ENCODE measurements around the gene PGBD1.

Gene PGBD1

GRCh38 chr6:28336284-28337120, 55.1 kb downstream of the PGBD1 start:
- Histone ChIP-seq H4K20me1 (ENCODE audit: control insufficient read depth, insufficient read depth, low read depth, low read length) (no peaks in the 10 kb centered on the region), H3K79me2 (ENCODE audit: control insufficient read depth, low read length) (no peaks in the 10 kb centered on the region)
- TF ChIP-seq EZH2phosphoT487 (IDR thresholded peaks at IDR 0.05; ENCODE audit: borderline replicate concordance, low read length): no peak
- no peak for TF ChIP-seq CTCF (IDR thresholded peaks at IDR 0.05; ENCODE audit: low read depth, low read length, poor library complexity, severe bottlenecking)

DNA sequence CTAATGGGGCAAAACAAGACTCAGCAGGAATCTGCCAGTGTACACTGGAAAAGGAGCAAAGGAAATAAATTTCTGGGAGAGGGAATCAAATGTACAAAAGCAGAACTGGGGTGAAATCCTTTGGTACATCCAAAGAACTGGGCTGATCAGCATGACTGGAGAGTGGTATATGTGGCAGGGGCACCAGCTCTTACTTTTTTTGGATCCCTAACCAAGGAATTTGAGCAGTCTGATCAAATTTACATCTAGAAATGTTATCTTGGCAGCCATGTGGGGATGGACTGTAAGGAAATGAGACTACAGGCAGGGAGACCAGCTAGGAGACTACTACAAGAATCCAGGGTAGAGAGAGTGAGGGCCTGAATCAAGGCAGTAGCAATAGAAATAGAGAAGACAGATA, 55.7 kb downstream of the PGBD1 start:
- no peak for TF ChIP-seq CTCF (IDR thresholded peaks at IDR 0.05; ENCODE audit: low read depth, low read length, poor library complexity, severe bottlenecking)
- no peak for TF ChIP-seq EZH2phosphoT487 (IDR thresholded peaks at IDR 0.05; ENCODE audit: borderline replicate concordance, low read length)
- Histone ChIP-seq H3K27ac (ENCODE audit: low read depth, low read length) (peak overlapping the region; percentile 95), H3K79me2 (ENCODE audit: control insufficient read depth, low read length) (no peaks in the 10 kb centered on the region)

More at GRCh38 chr6:28336284-28337120, 55.1 kb downstream of the PGBD1 start:
- Histone ChIP-seq H3K27ac (ENCODE audit: low read depth, low read length) (peak overlapping the region; percentile 95), H3K4me2 (ENCODE audit: low read length) (peak overlapping the region; percentile 97), H3K4me3 (ENCODE audit: low read length) (peak overlapping the region; percentile 87), H3K36me3 (ENCODE audit: control insufficient read depth, low read length) (0 out of 2 replicates have a peak, but pooled peaks cover 5% of the 10 kb centered on the region), H3F3A (ENCODE audit: control insufficient read depth, insufficient read depth) (peaks cover 16% of the 10 kb centered on the region), H3K4me1 (ENCODE audit: control insufficient read depth, low read length) (peaks cover 36% of the 10 kb centered on the region), H3K27me3 (ENCODE audit: control insufficient read depth, low read length) (no peaks in the 10 kb centered on the region), H3K9me3 (ENCODE audit: control insufficient read depth, insufficient read depth, low read length) (peaks cover 21% of the 10 kb centered on the region), H3K9me2 (replicated peaks; ENCODE audit: control insufficient read depth, low read length) (no peaks in the 10 kb centered on the region)

DNA sequence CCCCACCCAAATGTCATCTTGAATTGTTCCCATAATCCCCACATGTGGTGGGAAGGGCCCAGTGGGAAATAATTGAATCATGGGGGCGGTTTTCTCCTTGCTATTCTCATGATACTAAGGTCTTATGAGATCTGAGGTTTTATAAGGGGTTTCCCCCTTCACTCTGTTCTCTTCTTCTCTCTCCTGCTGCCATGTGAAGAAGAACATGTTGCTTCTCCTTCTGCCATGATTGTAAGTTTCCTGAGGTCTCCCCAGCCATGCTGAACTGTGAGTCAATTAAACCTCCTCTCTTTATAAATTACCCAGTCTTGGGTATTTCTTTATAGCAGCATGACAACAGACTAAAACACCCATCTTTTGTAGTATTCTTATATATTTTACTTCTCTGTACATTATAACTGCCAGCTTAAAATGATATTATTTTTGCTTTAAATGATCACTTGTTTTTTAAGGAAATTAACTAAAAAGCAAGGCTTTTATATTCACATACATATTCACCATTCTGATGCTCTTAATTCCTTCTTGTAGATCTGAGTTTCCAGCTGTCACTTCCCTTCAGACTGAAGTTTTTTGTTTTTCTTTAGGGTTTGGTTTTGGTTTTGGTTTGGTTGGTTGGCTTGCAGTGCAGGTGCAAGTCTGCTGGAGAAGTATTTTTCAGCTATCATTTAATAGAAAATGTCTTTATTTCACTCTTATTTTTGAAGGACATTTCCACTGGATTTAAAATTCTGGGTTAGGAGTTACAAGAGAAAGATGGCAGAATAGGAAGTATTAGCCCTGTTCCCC, 59.1 kb downstream of the PGBD1 start:
- Histone ChIP-seq H3K4me1 (ENCODE audit: control insufficient read depth, low read length) (peaks cover 21% of the 10 kb centered on the region), H3K36me3 (ENCODE audit: control insufficient read depth, low read length) (0 out of 2 replicates have a peak, but pooled peaks cover 5% of the 10 kb centered on the region), H3K9me2 (replicated peaks; ENCODE audit: control insufficient read depth, low read length) (no peaks in the 10 kb centered on the region), H3K9me3 (ENCODE audit: control insufficient read depth, insufficient read depth, low read length) (peaks cover 20% of the 10 kb centered on the region), H3K4me2 (ENCODE audit: low read length) (no peak overlapping the region), H3F3A (ENCODE audit: control insufficient read depth, insufficient read depth) (peaks cover 9% of the 10 kb centered on the region), H3K79me2 (ENCODE audit: control insufficient read depth, low read length) (no peaks in the 10 kb centered on the region), H4K20me1 (ENCODE audit: control insufficient read depth, insufficient read depth, low read depth, low read length) (no peaks in the 10 kb centered on the region), H3K27ac (ENCODE audit: low read depth, low read length) (no peak overlapping the region), H3K4me3 (ENCODE audit: low read length) (no peak overlapping the region), H3K27me3 (ENCODE audit: control insufficient read depth, low read length) (no peaks in the 10 kb centered on the region)
- no peak for TF ChIP-seq EZH2phosphoT487 (IDR thresholded peaks at IDR 0.05; ENCODE audit: borderline replicate concordance, low read length)
- no peak for TF ChIP-seq CTCF (IDR thresholded peaks at IDR 0.05; ENCODE audit: low read depth, low read length, poor library complexity, severe bottlenecking)

More for the DNA sequence above, 55.7 kb downstream of the PGBD1 start:
- no peaks in the 10 kb centered on the region for H4K20me1 ChIP-seq (ENCODE audit: control insufficient read depth, insufficient read depth, low read depth, low read length)
- H3K4me1 ChIP-seq (ENCODE audit: control insufficient read depth, low read length): peaks cover 36% of the 10 kb centered on the region
- no peaks in the 10 kb centered on the region for H3K27me3 ChIP-seq (ENCODE audit: control insufficient read depth, low read length)
- H3K4me2 ChIP-seq (ENCODE audit: low read length): peak overlapping the region; percentile 97
- no peaks in the 10 kb centered on the region for H3K9me2 ChIP-seq (replicated peaks; ENCODE audit: control insufficient read depth, low read length)
- peaks cover 16% of the 10 kb centered on the region for H3F3A ChIP-seq (ENCODE audit: control insufficient read depth, insufficient read depth)
- H3K36me3 ChIP-seq (ENCODE audit: control insufficient read depth, low read length): 0 out of 2 replicates have a peak, but pooled peaks cover 5% of the 10 kb centered on the region
- peak overlapping the region; percentile 87 for H3K4me3 ChIP-seq (ENCODE audit: low read length)
- H3K9me3 ChIP-seq (ENCODE audit: control insufficient read depth, insufficient read depth, low read length): peaks cover 23% of the 10 kb centered on the region

All from DOHH2 (cell line).